ENCODE data around the gene TSKU. TPM values are rescaled to one million over a fixed set of nuclear protein-coding genes. Genes with fewer than 3 reads are reported as not detected.

Gene TSKU
- total and polyA plus RNA-seq, 9 of the 15 experiments (the other 6 are each of a cell fraction or from before 2014, with no cell fraction given): 0.60 to 11.9 (median 8.4) TPM

DNA sequence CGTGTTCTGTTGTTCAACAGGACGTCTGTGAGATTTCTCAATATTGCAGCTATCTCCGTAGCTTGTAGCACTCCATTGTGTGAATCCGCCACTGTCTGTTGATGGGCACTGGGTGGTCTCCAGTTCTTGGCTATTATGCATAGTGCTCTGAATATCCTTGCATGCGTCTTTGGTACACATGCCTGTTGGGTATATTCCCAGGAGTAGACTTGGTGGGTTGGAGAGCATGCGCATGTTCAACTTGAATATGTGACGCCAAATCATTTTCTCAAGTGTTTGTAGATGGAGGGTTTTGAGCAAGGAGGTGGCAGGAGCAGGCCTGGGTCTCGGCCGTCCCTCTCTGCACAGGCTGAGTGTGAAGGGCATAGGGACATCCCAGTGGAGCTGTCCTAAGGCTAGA is 24.8 kb upstream of the TSKU start:
- Histone ChIP-seq H3K27me3 (ENCODE audit: control insufficient read depth in 2 of 2, insufficient read depth in 2 of 2, low read length in 2 of 2) (no peaks in the 10 kb centered on the region), H3K4me2 (ENCODE audit: insufficient read depth, low read length) (no peak overlapping the region), H3K36me3 (ENCODE audit: control insufficient read depth, insufficient read depth, low read length) (no peaks in the 10 kb centered on the region), H2AFZ (ENCODE audit: low read depth, low read length) (no peak overlapping the region), H3K9me1 (ENCODE audit: control insufficient read depth, insufficient read depth, low read length) (peaks cover 4% of the 10 kb centered on the region), H3K27ac (ENCODE audit: extremely low read depth, low read depth, low read length) (no peak overlapping the region), H4K20me1 (replicated peaks; ENCODE audit: control insufficient read depth, insufficient read depth, low read length) (no peaks in the 10 kb centered on the region), H3K9me3 (replicated peaks; ENCODE audit: control insufficient read depth, insufficient read depth, low read depth, low read length) (no peaks in the 10 kb centered on the region), H3K4me3 (no peak overlapping the region), H3K79me2 (ENCODE audit: control insufficient read depth, insufficient read depth, low read length) (no peaks in the 10 kb centered on the region), H3K4me1 (replicated peaks in 1 of 2; ENCODE audit: control insufficient read depth in 2 of 2, insufficient read depth in 2 of 2, low read length in 2 of 2) (peaks cover 8 to 9% of the 10 kb centered on the region in 2 experiments; a peak in 4 of 5 replicates), H3K9ac (ENCODE audit: insufficient read depth in 1 of 2, low read depth in 2 of 2, low read length in 2 of 2) (0 out of 4 replicates have a peak overlapping the region, but pooled peaks of 1 of the 2 experiments have one; percentile 13)
- ChIA-PET CTCF (ENCODE audit: low intra/inter-chr PET ratio) (no interaction called here), POLR2A (interaction anchor here (0.6 to 1.9 kb wide), 4 partner anchors 9 to 305 kb away, joined by 3 to 7 read pairs (median 3); partner anchors contain the start of gene TSKU)
- ATAC-seq: no peak
- no peak for TF ChIP-seq ZNF3 (CRISPR knock-in tag; IDR thresholded peaks at IDR 0.05)
- TF ChIP-seq, protein P1, sequence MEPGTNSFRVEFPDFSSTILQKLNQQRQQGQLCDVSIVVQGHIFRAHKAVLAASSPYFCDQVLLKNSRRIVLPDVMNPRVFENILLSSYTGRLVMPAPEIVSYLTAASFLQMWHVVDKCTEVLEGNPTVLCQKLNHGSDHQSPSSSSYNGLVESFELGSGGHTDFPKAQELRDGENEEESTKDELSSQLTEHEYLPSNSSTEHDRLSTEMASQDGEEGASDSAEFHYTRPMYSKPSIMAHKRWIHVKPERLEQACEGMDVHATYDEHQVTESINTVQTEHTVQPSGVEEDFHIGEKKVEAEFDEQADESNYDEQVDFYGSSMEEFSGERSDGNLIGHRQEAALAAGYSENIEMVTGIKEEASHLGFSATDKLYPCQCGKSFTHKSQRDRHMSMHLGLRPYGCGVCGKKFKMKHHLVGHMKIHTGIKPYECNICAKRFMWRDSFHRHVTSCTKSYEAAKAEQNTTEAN (CRISPR knock-in tag; IDR thresholded peaks at IDR 0.05): no peak
- TF ChIP-seq, protein P2, sequence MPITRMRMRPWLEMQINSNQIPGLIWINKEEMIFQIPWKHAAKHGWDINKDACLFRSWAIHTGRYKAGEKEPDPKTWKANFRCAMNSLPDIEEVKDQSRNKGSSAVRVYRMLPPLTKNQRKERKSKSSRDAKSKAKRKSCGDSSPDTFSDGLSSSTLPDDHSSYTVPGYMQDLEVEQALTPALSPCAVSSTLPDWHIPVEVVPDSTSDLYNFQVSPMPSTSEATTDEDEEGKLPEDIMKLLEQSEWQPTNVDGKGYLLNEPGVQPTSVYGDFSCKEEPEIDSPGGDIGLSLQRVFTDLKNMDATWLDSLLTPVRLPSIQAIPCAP (CRISPR knock-in tag; IDR thresholded peaks at IDR 0.05; ENCODE audit: borderline replicate concordance): no peak
- intact Hi-C loops (cut with micrococcal nuclease) (no loop called here), in situ Hi-C loops (cut with MboI) (no loop called here)
- WGBS (ENCODE audit: insufficient coverage, low coverage, missing lambda C conversion rate): 59% methylated on average over 9 of the region's 9 CpGs
- no peak for DNase-seq (ENCODE audit: extremely low read depth in 1 of 4, low spot score in 3 of 4)
- BruUV-seq (replicated peaks): no TSS peak
- no peak for FAIRE-seq

Measured in K562 (cell line).